Measurements from ENCODE around the gene PALM. TPM values are rescaled to one million over a fixed set of nuclear protein-coding genes. Genes with fewer than 3 reads are reported as not detected.
A peak's percentile ranks its signal among the peaks of the same experiment; 100 is the strongest.

The PALM gene
- total RNA-seq, 1 experiment from 2014 or later, result 18.5 TPM

DNA sequence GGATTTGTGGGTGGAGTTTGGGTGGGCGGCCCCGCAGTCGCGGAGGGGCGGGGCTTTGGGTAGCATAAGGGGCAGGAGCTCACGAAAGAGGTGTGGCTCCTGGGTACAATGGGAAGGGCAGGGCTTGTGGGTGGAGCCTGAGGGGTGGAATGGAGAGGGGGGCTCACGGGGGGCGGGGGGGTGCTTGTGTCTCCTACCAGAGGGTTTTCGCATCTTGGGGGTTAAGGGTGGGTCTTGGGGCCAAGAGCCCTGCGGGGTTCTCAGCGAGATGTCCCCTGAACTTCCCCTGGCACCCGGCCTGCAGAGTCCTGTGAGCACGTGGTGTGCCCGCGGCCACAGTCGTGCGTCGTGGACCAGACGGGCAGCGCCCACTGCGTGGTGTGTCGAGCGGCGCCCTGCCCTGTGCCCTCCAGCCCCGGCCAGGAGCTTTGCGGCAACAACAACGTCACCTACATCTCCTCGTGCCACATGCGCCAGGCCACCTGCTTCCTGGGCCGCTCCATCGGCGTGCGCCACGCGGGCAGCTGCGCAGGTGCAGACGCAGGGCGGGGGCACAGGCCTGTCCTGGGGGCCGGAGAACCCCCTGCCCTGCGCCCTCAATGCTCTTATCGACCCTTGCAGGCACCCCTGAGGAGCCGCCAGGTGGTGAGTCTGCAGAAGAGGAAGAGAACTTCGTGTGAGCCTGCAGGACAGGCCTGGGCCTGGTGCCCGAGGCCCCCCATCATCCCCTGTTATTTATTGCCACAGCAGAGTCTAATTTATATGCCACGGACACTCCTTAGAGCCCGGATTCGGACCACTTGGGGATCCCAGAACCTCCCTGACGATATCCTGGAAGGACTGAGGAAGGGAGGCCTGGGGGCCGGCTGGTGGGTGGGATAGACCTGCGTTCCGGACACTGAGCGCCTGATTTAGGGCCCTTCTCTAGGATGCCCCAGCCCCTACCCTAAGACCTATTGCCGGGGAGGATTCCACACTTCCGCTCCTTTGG, 27.4 kb upstream of the PALM start:
- H3K9ac ChIP-seq (ENCODE audit: extremely low read depth, insufficient read length, low read length), result no peak overlapping the region
- no peak for DNase-seq
- no peak overlapping the region for H2BK5ac ChIP-seq (ENCODE audit: insufficient read length, low read length)

More for the DNA sequence above, 27.4 kb upstream of the PALM start:
- Histone ChIP-seq H3K9me3 (ENCODE audit: control insufficient read depth, low read depth, low read length) (no peaks in the 10 kb centered on the region), H3K27ac (ENCODE audit: insufficient read length, low read depth, low read length) (no peak overlapping the region), H2BK12ac (ENCODE audit: insufficient read length, low read depth, low read length) (no peak overlapping the region), H4K5ac (ENCODE audit: insufficient read length, low read depth, low read length) (no peak overlapping the region), H3K79me2 (ENCODE audit: insufficient read depth, low read length) (no peaks in the 10 kb centered on the region), H3K56ac (ENCODE audit: insufficient read length, low read depth, low read length) (no peak overlapping the region), H3T11ph (ENCODE audit: low read length) (no peak overlapping the region), H3K4me2 (ENCODE audit: insufficient read depth, insufficient read length, low read length) (peak overlapping the region; percentile 32), H3K18ac (ENCODE audit: insufficient read length, low read depth, low read length) (no peak overlapping the region), H3K27me3 (ENCODE audit: insufficient read depth, low read length) (no peaks in the 10 kb centered on the region; the same call in 1 of the 2 replicates), H2AFZ (ENCODE audit: low read length) (no peak overlapping the region), H3K4ac (ENCODE audit: low read depth, low read length) (no peak overlapping the region), H3K23me2 (ENCODE audit: insufficient read length, low read depth, low read length, poor library complexity, severe bottlenecking) (peaks cover 5% of the 10 kb centered on the region), H2BK15ac (ENCODE audit: low read depth, low read length) (no peak overlapping the region), H4K91ac (ENCODE audit: insufficient read length, low read depth, low read length) (no peak overlapping the region), H2BK120ac (ENCODE audit: low read depth, low read length, poor library complexity, severe bottlenecking) (no peak overlapping the region), H3K14ac (ENCODE audit: insufficient read depth, low read length) (no peak overlapping the region), H4K8ac (replicated peaks; ENCODE audit: insufficient read length, low read depth, low read length) (no peak overlapping the region), H2AK5ac (ENCODE audit: insufficient read length, low read length) (no peak overlapping the region), H2BK20ac (ENCODE audit: low read depth, low read length, poor library complexity, severe bottlenecking) (no peak overlapping the region), H4K20me1 (ENCODE audit: control insufficient read depth, insufficient read depth, insufficient read length) (no peaks in the 10 kb centered on the region), H3K4me1 (ENCODE audit: insufficient read depth, low read length) (no peaks in the 10 kb centered on the region), H3K23ac (ENCODE audit: insufficient read length, low read depth, low read length) (no peak overlapping the region), H3K79me1 (ENCODE audit: insufficient read depth, low read depth, low read length, poor library complexity, severe bottlenecking) (no peaks in the 10 kb centered on the region)
- no peaks in the 10 kb centered on the region for H3K9me3 Mint-ChIP-seq
- H3K27ac Mint-ChIP-seq, result no peak overlapping the region
- TF ChIP-seq, protein P1, sequence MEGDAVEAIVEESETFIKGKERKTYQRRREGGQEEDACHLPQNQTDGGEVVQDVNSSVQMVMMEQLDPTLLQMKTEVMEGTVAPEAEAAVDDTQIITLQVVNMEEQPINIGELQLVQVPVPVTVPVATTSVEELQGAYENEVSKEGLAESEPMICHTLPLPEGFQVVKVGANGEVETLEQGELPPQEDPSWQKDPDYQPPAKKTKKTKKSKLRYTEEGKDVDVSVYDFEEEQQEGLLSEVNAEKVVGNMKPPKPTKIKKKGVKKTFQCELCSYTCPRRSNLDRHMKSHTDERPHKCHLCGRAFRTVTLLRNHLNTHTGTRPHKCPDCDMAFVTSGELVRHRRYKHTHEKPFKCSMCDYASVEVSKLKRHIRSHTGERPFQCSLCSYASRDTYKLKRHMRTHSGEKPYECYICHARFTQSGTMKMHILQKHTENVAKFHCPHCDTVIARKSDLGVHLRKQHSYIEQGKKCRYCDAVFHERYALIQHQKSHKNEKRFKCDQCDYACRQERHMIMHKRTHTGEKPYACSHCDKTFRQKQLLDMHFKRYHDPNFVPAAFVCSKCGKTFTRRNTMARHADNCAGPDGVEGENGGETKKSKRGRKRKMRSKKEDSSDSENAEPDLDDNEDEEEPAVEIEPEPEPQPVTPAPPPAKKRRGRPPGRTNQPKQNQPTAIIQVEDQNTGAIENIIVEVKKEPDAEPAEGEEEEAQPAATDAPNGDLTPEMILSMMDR (conservative IDR thresholded peaks at IDR 0.05), result no peak
- H3K4me3 Mint-ChIP-seq, result peak overlapping the region; percentile 86 to 92
- H3K27me3 Mint-ChIP-seq (ENCODE audit: low read depth), result peaks cover 20% of the 10 kb centered on the region
- H3K4me1 Mint-ChIP-seq, result 0 out of 4 replicates have a peak, but pooled peaks cover 0 to 4% of the 10 kb centered on the region in 2 experiments
- no peaks in the 10 kb centered on the region for H3K36me3 Mint-ChIP-seq (ENCODE audit: insufficient read depth in 1 of 3, low read depth in 3 of 3)
- WGBS (ENCODE audit: extremely low coverage, insufficient read length, low lambda C conversion rate), result no CpG with 5 or more reads among the region's 54 CpGs
